Panc1 (cell line): ENCODE results near the gene LATS1. TPM values are rescaled to one million over a fixed set of nuclear protein-coding genes. Genes with fewer than 3 reads are reported as not detected.
A peak's percentile ranks its signal among the peaks of the same experiment; 100 is the strongest.
"Not testable (repeated sequence)": the region's sequence is repeated elsewhere in the genome, so short reads cannot be mapped to it uniquely, and the experiment has no call there.

ENCODE experiments used
- ATAC-seq: fragments of 200-7000 bp; cut with Tn5 transposase; 2 replicates; pipeline ENCODE4 v1.9.1; 2020; ENCODE audit warnings: mild to moderate bottlenecking, moderate library complexity
- BruUV-seq: library from RNA; stranded (reverse); fragments of 400-500 nt; replicated peaks from 2 replicates; lab custom pipeline; 2021; lab: Mats Ljungman, UMichigan
- CTCF ChIA-PET: fragments of 300-600 bp; sonication (Branson Sonifier 250); formaldehyde crosslinking; loops from one replicate; lab custom pipeline; 2022; ENCODE audit warnings: antibody characterized with exemption; lab: Charles Lee
- POLR2A ChIA-PET: fragments of 300-600 bp; sonication (Branson Sonifier 250); formaldehyde crosslinking; loops from one replicate; lab custom pipeline; 2022; ENCODE audit warnings: antibody characterized with exemption; lab: Charles Lee
- DNase-seq: peaks from one replicate; pipeline ENCODE4 v3.0.0-alpha.2; 2010; ENCODE audit warnings: low read depth, low spot score
- H3K27ac ChIP-seq: 2 replicates; pipeline ENCODE4 v1.5.1; 2011; ENCODE audit warnings: mild to moderate bottlenecking, low read length, inconsistent platforms
- H3K27me3 ChIP-seq: fragments of 200-500 bp; sonication (Bioruptor generic); 2 replicates; pipeline ENCODE4 v1.6.0; 2014; ENCODE audit warnings: low read length, inconsistent platforms; ENCODE audit not compliant: control insufficient read depth, insufficient read depth
- H3K36me3 ChIP-seq: fragments of 200-500 bp; sonication (Bioruptor generic); 2 replicates; pipeline ENCODE4 v1.5.1; 2014; ENCODE audit warnings: inconsistent platforms, mild to moderate bottlenecking, low read length, moderate library complexity; ENCODE audit not compliant: control insufficient read depth, insufficient read depth
- H3K4me1 ChIP-seq: 2 replicates; pipeline ENCODE4 v1.5.1; 2011; ENCODE audit warnings: inconsistent platforms, mild to moderate bottlenecking, low read length, moderate library complexity; ENCODE audit not compliant: control insufficient read depth, insufficient read depth
- H3K4me3 ChIP-seq, 2 experiments: 2 replicates each; pipeline ENCODE4 v1.5.1; 2011 to 2012; ENCODE audit warnings: low read depth in 2 of 2, low read length in 2 of 2, mild to moderate bottlenecking in 2 of 2, inconsistent platforms in 1 of 2, moderate library complexity in 1 of 2
- H3K9me3 ChIP-seq: fragments of 200-500 bp; sonication (Bioruptor generic); 2 replicates; pipeline ENCODE4 v1.5.1; 2014; ENCODE audit warnings: low read depth, mild to moderate bottlenecking, inconsistent platforms, low read length, moderate library complexity; ENCODE audit not compliant: control insufficient read depth, insufficient read depth
- POLR2AphosphoS5 ChIP-seq: IDR thresholded peaks from 2 replicates; pipeline ENCODE4 v1.6.1; 2012; ENCODE audit warnings: mild to moderate bottlenecking, low read depth, low read length, moderate library complexity
- SIN3A ChIP-seq: IDR thresholded peaks from 2 replicates; pipeline ENCODE4 v1.6.1; 2012; ENCODE audit warnings: low read depth, mild to moderate bottlenecking, low read length, moderate library complexity, borderline replicate concordance; ENCODE audit not compliant: insufficient read depth
- TCF7L2 ChIP-seq: IDR thresholded peaks from 2 replicates; pipeline ENCODE4 v1.6.1; 2011; ENCODE audit warnings: mild to moderate bottlenecking, low read depth, low read length, inconsistent platforms
- in situ Hi-C: cut with HindIII; loops from 2 replicates; pipeline ENCODE4 v1.10.0; 2016; ENCODE audit warnings: low sequenced_read_pairs, low pct_unique_long_range_greater_than_20kb
- intact Hi-C: fragments of 100-400 bp; cut with micrococcal nuclease; formaldehyde crosslinking; loops from one replicate; pipeline ENCODE4 v1.10.0; 2022; ENCODE audit not compliant: unreplicated experiment
- total RNA-seq: library from RNA; stranded (reverse); gene quantifications from one replicate; pipeline ENCODE4 v1.2.1, GENCODE V29; 2021; ENCODE audit not compliant: unreplicated experiment
- TF ChIP-seq, protein P1 (sequence below): fragments of 450-650 bp; IDR thresholded peaks from 2 replicates; pipeline ENCODE4 v1.5.1; 2017; ENCODE audit warnings: mild to moderate bottlenecking
- TF ChIP-seq, protein P2 (sequence below), 2 experiments: IDR thresholded peaks; 2 replicates each; pipeline ENCODE4 v1.6.1; 2011 to 2012; ENCODE audit warnings: low read depth in 2 of 2, control low read depth in 1 of 2, low read length in 1 of 2, mild to moderate bottlenecking in 1 of 2, moderate library complexity in 1 of 2; ENCODE audit not compliant: insufficient read depth in 1 of 2

The LATS1 gene
- total RNA-seq, 1 experiment from 2014 or later = 36.0 TPM

DNA sequence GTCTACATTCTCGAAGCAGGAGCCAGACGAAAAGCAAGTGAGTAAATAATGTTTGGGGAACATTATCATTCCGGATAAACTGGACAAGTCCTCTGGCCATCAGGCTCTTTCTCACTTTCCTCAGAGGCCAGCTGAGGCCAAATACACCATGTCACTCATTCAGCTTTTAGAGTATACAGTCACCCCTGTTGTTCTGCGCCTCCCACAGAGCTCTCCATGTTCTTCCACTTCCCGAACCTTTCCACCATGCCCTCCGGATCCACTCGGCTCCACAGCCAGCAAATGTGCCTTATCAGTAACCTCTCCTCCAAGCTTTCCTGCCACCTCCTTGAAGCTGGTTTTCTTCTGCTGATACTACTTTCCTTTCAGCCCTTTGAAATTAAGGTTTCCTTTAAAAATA is 31.7 kb downstream of the LATS1 start:
- H3K9me3 ChIP-seq = no peaks in the 10 kb centered on the region
- intact Hi-C loops = no loop called here
- no peaks in the 10 kb centered on the region for H3K4me1 ChIP-seq
- H3K4me3 ChIP-seq = no peak overlapping the region
- POLR2A ChIA-PET = no interaction called here
- in situ Hi-C loops = no loop called here
- CTCF ChIA-PET = interaction anchor here (0.5 kb wide), 1 partner anchor 120 kb away, joined by 3 read pairs; the partner anchor contains the start of gene GINM1
- H3K27me3 ChIP-seq = no peaks in the 10 kb centered on the region
- no peak overlapping the region for H3K27ac ChIP-seq
- H3K36me3 ChIP-seq = peaks cover 12% of the 10 kb centered on the region
- no peak for TF ChIP-seq TCF7L2
- TF ChIP-seq, protein P1, sequence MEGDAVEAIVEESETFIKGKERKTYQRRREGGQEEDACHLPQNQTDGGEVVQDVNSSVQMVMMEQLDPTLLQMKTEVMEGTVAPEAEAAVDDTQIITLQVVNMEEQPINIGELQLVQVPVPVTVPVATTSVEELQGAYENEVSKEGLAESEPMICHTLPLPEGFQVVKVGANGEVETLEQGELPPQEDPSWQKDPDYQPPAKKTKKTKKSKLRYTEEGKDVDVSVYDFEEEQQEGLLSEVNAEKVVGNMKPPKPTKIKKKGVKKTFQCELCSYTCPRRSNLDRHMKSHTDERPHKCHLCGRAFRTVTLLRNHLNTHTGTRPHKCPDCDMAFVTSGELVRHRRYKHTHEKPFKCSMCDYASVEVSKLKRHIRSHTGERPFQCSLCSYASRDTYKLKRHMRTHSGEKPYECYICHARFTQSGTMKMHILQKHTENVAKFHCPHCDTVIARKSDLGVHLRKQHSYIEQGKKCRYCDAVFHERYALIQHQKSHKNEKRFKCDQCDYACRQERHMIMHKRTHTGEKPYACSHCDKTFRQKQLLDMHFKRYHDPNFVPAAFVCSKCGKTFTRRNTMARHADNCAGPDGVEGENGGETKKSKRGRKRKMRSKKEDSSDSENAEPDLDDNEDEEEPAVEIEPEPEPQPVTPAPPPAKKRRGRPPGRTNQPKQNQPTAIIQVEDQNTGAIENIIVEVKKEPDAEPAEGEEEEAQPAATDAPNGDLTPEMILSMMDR = no peak
- no peak for TF ChIP-seq SIN3A
- TF ChIP-seq, protein P2, sequence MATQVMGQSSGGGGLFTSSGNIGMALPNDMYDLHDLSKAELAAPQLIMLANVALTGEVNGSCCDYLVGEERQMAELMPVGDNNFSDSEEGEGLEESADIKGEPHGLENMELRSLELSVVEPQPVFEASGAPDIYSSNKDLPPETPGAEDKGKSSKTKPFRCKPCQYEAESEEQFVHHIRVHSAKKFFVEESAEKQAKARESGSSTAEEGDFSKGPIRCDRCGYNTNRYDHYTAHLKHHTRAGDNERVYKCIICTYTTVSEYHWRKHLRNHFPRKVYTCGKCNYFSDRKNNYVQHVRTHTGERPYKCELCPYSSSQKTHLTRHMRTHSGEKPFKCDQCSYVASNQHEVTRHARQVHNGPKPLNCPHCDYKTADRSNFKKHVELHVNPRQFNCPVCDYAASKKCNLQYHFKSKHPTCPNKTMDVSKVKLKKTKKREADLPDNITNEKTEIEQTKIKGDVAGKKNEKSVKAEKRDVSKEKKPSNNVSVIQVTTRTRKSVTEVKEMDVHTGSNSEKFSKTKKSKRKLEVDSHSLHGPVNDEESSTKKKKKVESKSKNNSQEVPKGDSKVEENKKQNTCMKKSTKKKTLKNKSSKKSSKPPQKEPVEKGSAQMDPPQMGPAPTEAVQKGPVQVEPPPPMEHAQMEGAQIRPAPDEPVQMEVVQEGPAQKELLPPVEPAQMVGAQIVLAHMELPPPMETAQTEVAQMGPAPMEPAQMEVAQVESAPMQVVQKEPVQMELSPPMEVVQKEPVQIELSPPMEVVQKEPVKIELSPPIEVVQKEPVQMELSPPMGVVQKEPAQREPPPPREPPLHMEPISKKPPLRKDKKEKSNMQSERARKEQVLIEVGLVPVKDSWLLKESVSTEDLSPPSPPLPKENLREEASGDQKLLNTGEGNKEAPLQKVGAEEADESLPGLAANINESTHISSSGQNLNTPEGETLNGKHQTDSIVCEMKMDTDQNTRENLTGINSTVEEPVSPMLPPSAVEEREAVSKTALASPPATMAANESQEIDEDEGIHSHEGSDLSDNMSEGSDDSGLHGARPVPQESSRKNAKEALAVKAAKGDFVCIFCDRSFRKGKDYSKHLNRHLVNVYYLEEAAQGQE (IDR thresholded peaks at IDR 0.05; ENCODE audit: insufficient read depth in 1 of 2, low read depth in 2 of 2, low read length in 1 of 2) = no peak
- TF ChIP-seq POLR2AphosphoS5 = no peak
- no peak for DNase-seq
- no TSS peak for BruUV-seq
- ATAC-seq = no peak

DNA sequence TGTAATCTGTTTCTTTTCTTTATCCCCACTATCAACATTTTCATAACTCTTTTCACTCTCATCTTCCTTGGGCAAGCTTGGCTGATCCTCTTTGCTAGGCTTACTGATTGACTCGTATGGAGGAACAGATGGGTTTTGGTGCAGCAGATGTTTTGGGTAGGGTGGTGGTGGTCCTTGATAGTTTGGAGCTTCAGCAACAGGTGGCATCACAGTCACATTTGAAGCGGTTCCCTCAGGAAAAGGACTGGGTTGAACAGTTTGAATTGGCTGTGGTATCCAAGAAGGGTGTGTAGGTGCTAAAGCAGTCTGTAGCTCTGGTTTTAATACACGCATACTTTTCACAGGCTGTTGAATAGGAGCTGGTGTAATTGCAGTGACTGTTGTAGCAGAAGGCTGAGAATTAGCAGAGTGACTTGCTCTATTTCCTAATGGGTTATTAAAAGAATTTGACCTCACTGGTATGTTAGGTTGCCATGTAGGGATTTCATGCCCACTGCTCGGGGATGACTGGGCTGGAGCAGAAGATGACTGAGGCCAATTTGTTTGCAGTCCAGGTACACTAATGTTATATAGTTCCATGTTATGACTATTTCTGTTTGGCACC is 34.5 kb downstream of the LATS1 start:
- Histone ChIP-seq H3K27ac (no peak overlapping the region), H3K27me3 (no peaks in the 10 kb centered on the region), H3K4me3 (no peak overlapping the region), H3K36me3 (peaks cover 16% of the 10 kb centered on the region), H3K4me1 (no peaks in the 10 kb centered on the region), H3K9me3 (no peaks in the 10 kb centered on the region)
- intact Hi-C loops (no loop called here), in situ Hi-C loops (no loop called here)
- BruUV-seq = TSS peak; percentile 26
- CTCF ChIA-PET = no interaction called here
- no peak for TF ChIP-seq SIN3A
- TF ChIP-seq, protein P2 (IDR thresholded peaks at IDR 0.05; ENCODE audit: insufficient read depth in 1 of 2, low read depth in 2 of 2, low read length in 1 of 2) = no peak
- TF ChIP-seq, protein P1 = no peak
- TF ChIP-seq TCF7L2 = no peak
- no peak for TF ChIP-seq POLR2AphosphoS5
- ATAC-seq (no peak), DNase-seq (no peak)
- POLR2A ChIA-PET = no interaction called here

DNA sequence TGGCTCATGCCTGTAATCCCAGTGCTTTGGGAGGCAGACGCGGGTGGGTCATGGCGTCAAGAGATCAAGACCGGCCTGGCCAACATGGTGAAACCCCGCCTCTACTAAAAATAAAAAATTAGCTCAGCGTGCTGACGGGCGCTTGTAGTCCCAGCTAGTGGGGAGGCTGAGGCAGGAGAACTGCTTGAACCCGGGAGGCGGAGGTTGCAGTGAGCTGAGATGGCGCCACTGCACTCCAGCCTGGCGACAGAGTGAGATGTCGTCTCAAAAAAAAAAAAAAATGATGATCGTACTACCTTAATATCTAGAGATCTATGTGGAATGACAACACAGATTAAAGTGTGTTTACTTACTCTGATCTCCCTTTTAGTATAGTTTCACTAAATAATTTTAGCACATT is 36.1 kb downstream of the LATS1 start:
- peaks cover 16% of the 10 kb centered on the region for H3K36me3 ChIP-seq

More for the DNA sequence above, 36.1 kb downstream of the LATS1 start:
- BruUV-seq, CTCF ChIA-PET, H3K4me1 ChIP-seq, in situ Hi-C loops, H3K27ac ChIP-seq, intact Hi-C loops, H3K4me3 ChIP-seq, H3K9me3 ChIP-seq, ATAC-seq, H3K27me3 ChIP-seq, DNase-seq, POLR2A ChIA-PET: not testable (repeated sequence)
